GM18507 (cell line): ENCODE data around the gene SFRP5.

Experiments used
- DNase-seq: peaks from one replicate; pipeline ENCODE4 v3.0.0; 2011; ENCODE audit warnings: low read depth; ENCODE audit not compliant: insufficient read length; ENCODE audit errors: extremely low spot score
- FAIRE-seq: peaks from 2 replicates; lab custom pipeline; 2011; peaks lifted over from hg19 to GRCh38; lab: Jason Lieb, UNC

The SFRP5 gene

GRCh38 chr10:97717627-97718026, 54.2 kb downstream of the SFRP5 start:
- DNase-seq (no peak), FAIRE-seq (no peak)
